ENCODE results near the gene MTHFSD. TPM values are rescaled to one million over a fixed set of nuclear protein-coding genes. Genes with fewer than 3 reads are reported as not detected.

MTHFSD gene
- total and polyA plus RNA-seq, 2 of the 8 experiments (the other 6 are each of a cell fraction or from before 2014, with no cell fraction given) = 7.1 to 9.8 TPM

DNA sequence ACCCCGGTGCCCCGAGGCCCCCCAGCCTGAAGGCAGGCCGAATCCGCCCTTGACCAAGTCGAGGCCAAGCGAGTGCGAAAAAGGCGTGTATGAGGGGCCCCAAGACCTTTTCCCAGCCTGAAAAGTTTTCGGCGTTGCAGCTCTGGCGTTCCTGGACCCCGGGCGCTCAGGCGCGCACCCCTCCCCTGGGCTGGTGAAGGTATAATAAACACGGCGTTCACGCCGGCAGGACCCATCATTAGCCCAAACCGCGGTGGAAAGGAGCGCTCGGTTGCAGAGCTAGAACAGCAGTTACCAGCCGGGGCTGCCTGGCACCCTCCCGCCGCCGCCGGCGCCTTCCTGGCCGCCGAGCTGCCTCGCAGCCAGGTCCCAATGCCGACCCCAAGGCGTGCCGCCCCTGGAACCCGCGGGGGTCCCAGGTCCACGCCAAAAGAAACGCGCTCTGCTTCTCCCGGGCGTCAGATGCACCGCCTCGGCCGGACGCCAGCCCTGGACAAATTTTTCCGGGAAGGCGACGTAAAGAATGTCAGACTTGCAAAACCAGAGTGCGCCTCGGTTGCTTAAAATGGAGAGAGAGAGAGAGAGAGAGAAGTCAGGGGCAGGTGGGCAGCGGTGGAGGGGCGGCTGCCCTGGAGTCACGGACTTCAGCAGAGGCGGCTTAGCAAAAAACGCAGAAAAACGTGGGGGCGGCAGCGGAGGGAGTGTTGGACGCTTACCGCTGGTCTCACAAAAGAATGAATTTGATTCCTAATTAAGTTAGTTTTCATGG, 56.2 kb downstream of the MTHFSD start (continued):
- TF ChIP-seq, protein P1, sequence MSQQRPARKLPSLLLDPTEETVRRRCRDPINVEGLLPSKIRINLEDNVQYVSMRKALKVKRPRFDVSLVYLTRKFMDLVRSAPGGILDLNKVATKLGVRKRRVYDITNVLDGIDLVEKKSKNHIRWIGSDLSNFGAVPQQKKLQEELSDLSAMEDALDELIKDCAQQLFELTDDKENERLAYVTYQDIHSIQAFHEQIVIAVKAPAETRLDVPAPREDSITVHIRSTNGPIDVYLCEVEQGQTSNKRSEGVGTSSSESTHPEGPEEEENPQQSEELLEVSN (IDR thresholded peaks at IDR 0.05) = no peak
- TF ChIP-seq ATF2 (IDR thresholded peaks at IDR 0.05; ENCODE audit: low read length) (no peak), ASH2L (IDR thresholded peaks at IDR 0.05; ENCODE audit: low read length) (no peak)

All from H1 (cell line).